HG02884 (cell line): Measurements from ENCODE around the gene AMELY.
"Not testable (repeated sequence)": the region's sequence is repeated elsewhere in the genome, so short reads cannot be mapped to it uniquely, and the experiment has no call there.

Source experiments
- ATAC-seq: cut with Tn5 transposase; IDR thresholded peaks from one replicate; pipeline ENCODE4 v1.9.1; 2021; ENCODE audit warnings: mild to moderate bottlenecking, moderate library complexity; ENCODE audit not compliant: unreplicated experiment

Gene AMELY, protein sequence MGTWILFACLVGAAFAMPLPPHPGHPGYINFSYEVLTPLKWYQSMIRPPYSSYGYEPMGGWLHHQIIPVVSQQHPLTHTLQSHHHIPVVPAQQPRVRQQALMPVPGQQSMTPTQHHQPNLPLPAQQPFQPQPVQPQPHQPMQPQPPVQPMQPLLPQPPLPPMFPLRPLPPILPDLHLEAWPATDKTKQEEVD

DNA sequence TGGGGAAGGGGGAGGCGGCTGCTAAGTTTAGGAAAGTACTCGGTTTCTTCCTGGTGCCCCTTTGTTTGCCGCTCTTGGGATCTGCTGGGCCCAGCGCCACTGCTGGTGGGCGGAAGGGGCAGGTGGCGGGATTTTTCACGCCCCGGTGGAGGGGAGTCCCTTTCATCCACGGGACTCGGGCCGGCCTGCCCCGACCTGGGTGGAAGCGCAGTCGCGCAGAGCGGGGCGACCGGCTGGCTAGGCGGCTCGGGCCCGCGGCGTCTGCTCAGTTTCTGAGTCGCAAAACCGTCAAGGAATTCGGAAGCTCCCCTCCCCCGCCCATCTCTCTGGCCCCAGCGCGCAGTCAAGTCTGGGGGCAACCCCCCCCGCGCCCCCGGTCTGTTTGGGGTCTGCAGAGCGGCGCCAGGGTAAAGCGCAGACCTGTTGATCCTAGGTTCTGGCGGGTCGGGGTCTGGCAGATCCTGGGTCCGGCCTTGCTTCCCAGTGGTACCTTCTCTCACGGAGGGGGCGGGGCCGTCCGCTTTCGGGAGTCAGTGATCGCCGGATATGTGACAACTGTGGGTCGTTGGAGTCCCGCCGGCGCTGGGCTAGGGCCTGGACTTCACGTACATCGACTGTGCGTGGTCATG lies at the start of gene AMELY:
AMELY (minus strand) TSS at position 500 of the 629 bp plus-strand sequence. CDS start 39,144 bp downstream, outside the sequence.
- no peak for ATAC-seq

GRCh38 chrY:6949947-6950346 lies 38.4 kb upstream of the AMELY start:
- no peak for ATAC-seq

GRCh38 chrY:6948378-6948777 lies 36.8 kb upstream of the AMELY start:
- no peak for ATAC-seq

GRCh38 chrY:6947695-6948094 lies 36.1 kb upstream of the AMELY start:
- no peak for ATAC-seq

GRCh38 chrY:6935497-6935896 lies 23.9 kb upstream of the AMELY start:
- no peak for ATAC-seq

- no peak for ATAC-seq
Observed at GRCh38 chrY:6931779-6932396, 20.3 kb upstream of the AMELY start.

DNA sequence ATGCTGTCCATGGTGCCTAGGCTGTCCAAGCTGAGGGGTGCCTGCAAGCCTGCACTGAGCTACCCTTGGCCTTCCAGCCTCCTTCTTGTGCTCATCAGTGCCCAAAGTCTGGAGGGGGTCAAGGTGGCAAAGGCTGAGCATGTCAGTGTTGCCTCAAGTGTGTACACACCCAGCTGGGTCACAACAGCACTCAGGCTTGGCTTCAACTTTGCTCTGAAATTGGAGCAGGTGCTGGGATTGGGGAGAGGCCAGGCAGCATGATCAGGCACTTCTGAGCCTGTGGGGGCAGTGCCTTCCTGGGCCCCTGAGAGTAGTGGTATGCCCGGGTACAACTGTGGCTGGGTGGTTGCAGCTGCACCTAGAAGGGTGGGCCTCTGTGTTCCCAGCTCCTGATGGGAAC lies 17.7 kb upstream of the AMELY start:
- no peak for ATAC-seq

DNA sequence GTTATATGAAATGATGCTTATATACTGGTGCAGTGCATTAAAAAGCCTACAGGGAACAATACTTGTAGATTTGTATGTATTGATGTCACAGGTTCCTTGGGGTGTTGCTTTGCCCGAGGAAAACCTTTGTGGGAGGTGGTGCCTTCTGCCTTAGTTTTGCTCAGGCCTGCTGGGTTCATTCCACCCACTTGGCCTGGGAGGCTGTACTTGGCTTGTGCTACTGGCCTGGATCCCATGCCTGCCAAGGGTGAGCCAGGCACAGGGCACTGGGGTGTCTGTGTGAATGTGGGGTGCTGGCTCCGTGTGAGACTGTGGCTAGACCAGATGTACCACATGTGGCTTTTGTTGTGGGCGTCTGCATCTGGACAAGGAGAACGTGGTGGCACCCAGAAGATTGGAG lies 16.7 kb upstream of the AMELY start:
- no peak for ATAC-seq

DNA sequence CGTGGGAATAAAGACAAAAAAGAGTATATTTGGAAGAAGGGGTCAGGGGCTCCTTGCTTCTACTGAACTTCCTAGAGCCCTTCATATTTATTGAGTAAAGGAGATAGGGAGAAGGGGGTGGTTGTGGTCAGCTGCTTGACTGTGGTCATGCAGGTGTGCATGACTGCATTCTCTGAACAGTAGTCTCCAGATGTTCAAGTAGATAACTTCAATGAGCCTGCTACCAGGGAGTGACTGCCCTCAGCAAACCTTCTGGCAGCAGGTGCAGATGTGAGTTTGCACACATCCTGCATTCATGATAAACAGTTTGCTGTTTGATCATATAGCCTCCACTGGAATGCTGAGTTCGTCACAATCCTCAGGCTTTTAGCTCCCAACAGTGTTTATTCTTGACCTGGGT lies 9.5 kb upstream of the AMELY start:
- ATAC-seq = no peak

- no peak for ATAC-seq
Observed at GRCh38 chrY:6913362-6913761, 1.8 kb upstream of the AMELY start.

DNA sequence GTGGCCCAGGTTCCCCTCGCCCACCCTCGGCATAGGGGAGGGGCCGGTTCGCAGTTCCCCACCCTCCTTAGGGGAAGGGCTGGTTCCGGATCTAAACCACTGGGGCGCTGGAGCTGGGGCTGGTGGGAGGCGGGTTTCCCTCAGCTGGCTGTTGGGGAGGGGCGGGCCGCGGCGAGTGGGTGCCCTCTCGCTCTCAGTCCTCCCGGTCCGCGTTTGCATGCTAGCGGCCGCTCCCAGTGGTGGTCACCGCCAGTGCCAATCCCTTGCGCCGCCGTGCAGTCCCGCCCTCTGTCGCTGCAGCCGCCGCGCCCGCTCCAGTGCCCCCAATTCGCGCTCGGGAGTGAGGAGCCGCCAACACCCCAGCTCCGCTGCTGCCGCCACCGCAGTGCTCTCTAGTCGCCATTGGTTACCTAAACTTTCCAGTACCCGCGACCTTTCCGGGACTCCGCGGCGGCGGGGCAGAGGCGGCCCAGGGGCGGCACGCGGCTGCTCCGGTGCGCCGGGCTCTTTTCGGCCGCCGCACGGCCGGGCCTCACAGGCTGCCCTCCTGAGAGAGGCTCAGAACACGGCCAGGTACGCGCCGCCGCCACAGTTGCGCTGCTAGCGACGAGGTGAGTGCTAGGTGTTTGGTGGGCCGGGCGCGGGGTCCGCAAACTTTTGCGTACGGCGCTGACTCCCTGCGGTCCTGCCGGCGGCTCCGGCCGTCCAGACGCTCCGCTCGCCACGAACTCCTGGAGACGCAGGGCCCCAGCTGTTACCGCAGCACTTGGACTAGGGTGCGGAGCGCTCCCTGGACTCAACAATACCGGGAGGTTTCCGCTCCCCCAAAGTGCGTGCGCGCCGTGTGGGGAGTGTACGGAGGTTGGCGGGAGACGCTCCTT lies 940 bp downstream of the AMELY start, which contains the start of gene TBL1Y:
TBL1Y (plus strand) TSS at position 326 of the 881 bp plus-strand sequence. CDS start 114,388 bp downstream, outside the sequence.
- no peak for ATAC-seq

DNA sequence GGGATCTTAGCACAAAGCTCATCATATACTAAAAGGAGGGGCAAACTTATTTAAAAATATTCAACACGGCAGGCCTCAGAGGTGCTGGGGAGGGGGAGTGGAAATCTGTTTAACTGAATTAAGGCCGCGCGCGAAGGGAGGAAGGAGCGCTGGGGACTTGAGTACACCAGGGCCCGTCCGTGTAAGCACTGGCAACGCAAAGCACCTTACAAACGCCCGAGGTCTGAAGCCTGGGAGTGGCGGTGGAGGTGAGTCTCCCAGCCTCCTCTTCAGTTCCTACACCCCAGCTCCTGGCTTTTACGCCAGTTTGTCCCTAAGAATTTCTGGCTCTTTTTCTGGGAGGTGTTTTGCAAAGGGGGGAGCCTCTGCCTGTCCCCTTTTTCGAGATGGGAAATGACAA lies 1.7 kb downstream of the AMELY start:
- ATAC-seq = no peak

DNA sequence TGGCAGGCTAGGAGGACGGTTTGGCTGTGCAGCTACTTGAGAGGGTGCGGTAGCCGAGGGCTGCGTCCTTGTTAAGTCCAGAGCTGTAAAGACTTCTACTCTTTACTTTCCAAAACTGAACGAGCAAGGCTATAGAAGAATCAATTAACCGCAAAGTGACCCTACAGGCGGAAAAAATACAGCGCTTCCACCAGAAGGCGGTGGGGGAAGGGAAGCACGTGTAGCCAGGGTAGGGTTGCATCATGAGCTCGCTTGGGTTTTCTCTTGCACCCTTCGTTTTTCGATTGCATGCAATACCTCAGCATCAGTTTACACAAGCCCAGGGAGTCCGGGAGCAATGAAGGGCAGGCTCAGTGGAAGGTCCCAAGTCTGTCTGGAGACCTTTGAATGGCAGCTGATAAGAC lies 2.4 kb downstream of the AMELY start:
- no peak for ATAC-seq

DNA sequence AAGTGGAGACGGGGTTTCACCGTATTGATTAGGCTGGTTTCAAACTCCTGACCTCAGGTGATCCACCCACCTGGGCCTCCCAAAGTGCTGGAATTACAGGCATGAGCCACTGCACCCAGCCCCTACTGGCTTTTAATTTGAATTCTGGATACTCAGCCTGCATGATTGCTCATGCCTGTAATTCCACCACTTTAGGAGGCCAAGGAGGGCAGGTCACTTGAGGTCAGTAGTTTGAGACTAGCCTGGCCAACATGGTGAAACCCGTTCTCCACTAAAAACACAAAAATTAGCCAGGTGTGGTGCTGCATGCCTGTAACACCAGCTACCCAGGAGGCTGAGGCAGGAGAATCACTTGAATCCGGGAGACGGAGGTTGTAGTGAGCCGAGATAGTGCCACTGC lies 3.5 kb downstream of the AMELY start:
- ATAC-seq = not testable (repeated sequence)

- ATAC-seq = no peak
Observed at GRCh38 chrY:6907591-6907990, 4.0 kb downstream of the AMELY start.

GRCh38 chrY:6902116-6902515 lies 9.4 kb downstream of the AMELY start:
- not testable (repeated sequence) for ATAC-seq

- no peak for ATAC-seq
Observed at GRCh38 chrY:6895236-6895635, 16.3 kb downstream of the AMELY start.

- no peak for ATAC-seq
Observed at GRCh38 chrY:6894496-6894895, 17.1 kb downstream of the AMELY start.

GRCh38 chrY:6849384-6849783 lies 62.2 kb downstream of the AMELY start:
- no peak for ATAC-seq

DNA sequence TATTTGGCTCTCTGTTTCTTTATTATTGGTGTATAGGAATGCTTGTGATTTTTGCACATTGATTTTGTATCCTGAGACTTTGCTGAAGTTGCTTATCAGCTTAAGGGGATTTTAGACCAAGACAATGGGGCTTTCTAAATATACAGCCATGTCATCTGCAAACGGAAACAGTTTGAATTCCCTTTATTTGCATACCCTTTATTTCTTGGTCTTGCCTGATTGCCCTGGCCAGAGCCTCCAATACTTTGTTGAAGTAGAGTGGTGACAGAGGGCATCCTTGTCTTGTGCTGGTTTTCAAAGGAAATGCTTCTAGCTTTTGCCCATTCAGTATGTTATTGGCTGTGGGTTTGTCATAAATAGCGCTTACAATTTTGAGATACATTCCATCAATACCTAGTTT lies 68.9 kb downstream of the AMELY start:
- not testable (repeated sequence) for ATAC-seq
